Right ventricle myocardium superior (tissue), 1 donor: ENCODE results near the gene IL26. TPM values are rescaled to one million over a fixed set of nuclear protein-coding genes. Genes with fewer than 3 reads are reported as not detected.
"Not testable (repeated sequence)": the region's sequence is repeated elsewhere in the genome, so short reads cannot be mapped to it uniquely, and the experiment has no call there.

Source experiments
- ATAC-seq: fragments of 200-7000 bp; cut with Tn5 transposase; one replicate; pipeline ENCODE4 v1.9.1; 2020; ENCODE audit warnings: mild to moderate bottlenecking; ENCODE audit not compliant: poor library complexity
- DNase-seq: peaks from one replicate; pipeline ENCODE4 v3.0.0-alpha.2; 2020
- intact Hi-C: fragments of 100-400 bp; cut with DNase I; formaldehyde crosslinking; loops from one replicate; pipeline ENCODE4 v1.11.2; 2022
- total RNA-seq: library from RNA; stranded (reverse); fragmentation: NEBNext Ultra II Directional; extraction: Animal tissue kit (Norgen Biotek cat#: 25700); gene quantifications from one replicate; pipeline ENCODE4 v1.2.1, GENCODE V29; 2021
- donor health status: DM: no; HTN: yes; CAD: no; lungs with severe emphysema.

IL26 gene
- total RNA-seq, 1 donor from 2014 or later, result not detected

GRCh38 chr12:68221497-68221896, 4.1 kb downstream of the IL26 start:
- DNase-seq, result no peak
- no peak for ATAC-seq
- intact Hi-C loops, result loop anchor here (10.0 kb wide), 1 partner anchor 463 kb away; the partner anchor contains the start of gene NUP107

- ATAC-seq, result no peak
- DNase-seq, result no peak
- intact Hi-C loops, result no loop called here
Measured at GRCh38 chr12:68210875-68211274, 14.7 kb downstream of the IL26 start.

- intact Hi-C loops, ATAC-seq: not testable (repeated sequence)
Measured at GRCh38 chr12:68209048-68209728, 16.4 kb downstream of the IL26 start.

GRCh38 chr12:68207276-68207675, 18.3 kb downstream of the IL26 start:
- ATAC-seq (no peak), DNase-seq (no peak)
- intact Hi-C loops, result no loop called here

More at GRCh38 chr12:68209048-68209728, 16.4 kb downstream of the IL26 start:
- not testable (repeated sequence) for DNase-seq

GRCh38 chr12:68206446-68206845, 19.2 kb downstream of the IL26 start:
- intact Hi-C loops, result no loop called here
- ATAC-seq (no peak), DNase-seq (no peak)

GRCh38 chr12:68203460-68203875, 22.1 kb downstream of the IL26 start:
- intact Hi-C loops, result no loop called here
- DNase-seq, result no peak

GRCh38 chr12:68200854-68201253, 24.8 kb downstream of the IL26 start:
- intact Hi-C loops, result no loop called here
- DNase-seq (no peak), ATAC-seq (no peak)

More at GRCh38 chr12:68203460-68203875, 22.1 kb downstream of the IL26 start:
- no peak for ATAC-seq

GRCh38 chr12:68199127-68199526, 26.5 kb downstream of the IL26 start:
- no peak for ATAC-seq
- intact Hi-C loops, result no loop called here
- no peak for DNase-seq

- ATAC-seq (no peak), DNase-seq (no peak)
- intact Hi-C loops, result no loop called here
Measured at GRCh38 chr12:68198507-68199086, 27.0 kb downstream of the IL26 start.

GRCh38 chr12:68190301-68190700, 35.3 kb downstream of the IL26 start:
- ATAC-seq (no peak), DNase-seq (no peak)
- intact Hi-C loops, result no loop called here

- intact Hi-C loops, result no loop called here
- no peak for DNase-seq
Measured at GRCh38 chr12:68189821-68190242, 35.8 kb downstream of the IL26 start.

GRCh38 chr12:68185598-68185997, 40.0 kb downstream of the IL26 start:
- intact Hi-C loops, result no loop called here
- ATAC-seq, result no peak

More at GRCh38 chr12:68189821-68190242, 35.8 kb downstream of the IL26 start:
- ATAC-seq, result no peak

GRCh38 chr12:68180792-68181744, 44.5 kb downstream of the IL26 start:
- DNase-seq (no peak), ATAC-seq (peak; percentile 46)
- intact Hi-C loops, result no loop called here

More at GRCh38 chr12:68185598-68185997, 40.0 kb downstream of the IL26 start:
- DNase-seq, result no peak

GRCh38 chr12:68178774-68179439, 46.7 kb downstream of the IL26 start:
- ATAC-seq (no peak), DNase-seq (no peak)
- intact Hi-C loops, result no loop called here

GRCh38 chr12:68178184-68178583, 47.4 kb downstream of the IL26 start:
- no peak for ATAC-seq
- intact Hi-C loops, result no loop called here
- DNase-seq, result no peak

GRCh38 chr12:68177562-68177961, 48.0 kb downstream of the IL26 start:
- DNase-seq, result no peak
- intact Hi-C loops, result no loop called here
- no peak for ATAC-seq

GRCh38 chr12:68176257-68176656, 49.4 kb downstream of the IL26 start:
- DNase-seq, result no peak
- no peak for ATAC-seq
- intact Hi-C loops, result no loop called here

- ATAC-seq, result no peak
- no peak for DNase-seq
- intact Hi-C loops, result no loop called here
Measured at GRCh38 chr12:68175557-68176061, 50.0 kb downstream of the IL26 start.
